Stimulated activated CD4-positive, alpha-beta T cell treated with anti-CD3 and anti-CD28 coated beads, Interleukin-1b, Interleukin-23, amount 100 ng/mL, for 1 hour (primary cell): Measurements from ENCODE around the gene LPP.

ENCODE experiments used
- DNase-seq, 2 donors: peaks; one replicate each; pipeline ENCODE4 v3.0.0-alpha.2; 2020; ENCODE audit warnings: low read depth in 2 of 2

Gene LPP

DNA sequence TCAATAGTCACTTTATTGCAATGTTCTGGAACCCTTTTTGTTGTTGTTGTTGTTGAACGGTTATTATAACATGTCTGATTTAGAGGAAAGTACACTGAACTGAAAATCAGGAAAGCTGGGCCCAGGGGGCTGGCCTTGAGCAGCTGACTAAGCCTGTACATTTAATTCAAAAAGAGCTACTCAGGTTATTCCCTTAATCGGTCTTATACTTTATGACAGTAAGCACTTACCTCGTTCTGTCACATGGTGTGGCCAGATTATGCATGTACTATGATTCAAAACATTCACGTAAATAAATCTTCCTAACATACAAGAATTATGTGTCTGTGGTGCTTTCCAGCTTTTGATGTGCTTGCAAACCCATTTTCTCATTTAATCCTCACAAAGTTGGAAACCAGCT, 635.3 kb downstream of the LPP start:
- no peak for DNase-seq

DNA sequence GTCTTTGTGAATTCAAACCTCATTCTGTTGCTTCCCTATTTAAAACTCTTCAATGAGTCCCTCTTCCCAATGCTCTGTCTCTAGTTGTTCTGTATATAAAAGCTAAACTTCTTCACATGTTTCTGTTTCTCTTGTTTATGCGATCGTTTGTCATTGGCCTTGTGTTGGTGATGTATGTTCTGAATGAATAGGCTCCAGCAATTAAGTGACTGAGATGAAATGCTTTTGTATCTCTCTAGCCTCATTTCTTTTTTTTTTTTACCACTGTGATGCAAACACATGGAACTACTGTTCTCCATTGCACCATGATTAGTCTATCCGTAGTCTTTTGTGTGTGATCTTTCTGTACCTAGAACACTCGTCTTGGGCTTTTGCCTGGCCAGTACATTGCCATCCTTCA, 637.4 kb downstream of the LPP start:
- DNase-seq = no peak

DNA sequence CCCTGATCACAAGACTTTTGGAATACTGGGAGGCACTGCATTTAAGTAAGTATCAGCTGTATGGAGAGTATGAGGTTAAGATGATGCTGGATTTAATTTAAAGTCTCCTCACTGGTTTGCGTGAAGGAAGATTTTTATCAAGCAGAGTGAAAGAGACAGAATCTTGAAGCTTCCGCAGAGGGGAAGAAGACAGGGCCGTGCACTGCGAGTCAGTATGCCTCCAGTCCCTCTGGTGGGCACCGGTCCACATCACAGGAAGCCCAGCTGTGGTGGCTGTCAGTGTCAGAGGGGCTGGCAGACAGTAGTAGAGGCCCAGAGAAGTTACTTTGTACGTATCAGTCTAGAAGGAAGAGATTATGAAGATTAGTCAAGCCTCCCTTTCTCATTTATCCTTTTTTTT, 638.8 kb downstream of the LPP start:
- no peak for DNase-seq

DNA sequence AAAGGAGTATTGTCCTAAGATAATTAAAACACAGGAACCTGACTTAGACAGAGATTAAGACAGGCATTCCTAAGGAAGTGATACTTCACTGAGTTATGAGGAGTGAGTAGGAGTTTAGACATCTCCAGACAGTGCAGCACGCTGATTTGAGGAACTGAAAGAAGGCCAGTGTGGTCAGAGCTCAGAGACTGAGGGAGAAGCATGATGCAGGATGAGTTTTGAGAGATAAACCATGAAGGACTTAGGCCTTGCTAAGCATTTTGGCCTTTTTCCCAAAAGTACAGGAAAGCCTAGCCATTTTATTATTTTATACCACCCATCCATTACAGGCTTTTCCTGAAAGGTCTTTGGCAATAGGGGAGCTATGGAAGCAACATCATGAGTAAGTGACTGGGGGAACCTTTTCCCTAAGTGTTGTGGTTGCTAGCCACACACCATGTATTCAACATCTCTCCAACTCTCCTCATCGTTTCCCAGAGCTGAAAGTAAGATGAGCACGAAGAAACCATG, 642.2 kb downstream of the LPP start:
- DNase-seq = no peak

DNA sequence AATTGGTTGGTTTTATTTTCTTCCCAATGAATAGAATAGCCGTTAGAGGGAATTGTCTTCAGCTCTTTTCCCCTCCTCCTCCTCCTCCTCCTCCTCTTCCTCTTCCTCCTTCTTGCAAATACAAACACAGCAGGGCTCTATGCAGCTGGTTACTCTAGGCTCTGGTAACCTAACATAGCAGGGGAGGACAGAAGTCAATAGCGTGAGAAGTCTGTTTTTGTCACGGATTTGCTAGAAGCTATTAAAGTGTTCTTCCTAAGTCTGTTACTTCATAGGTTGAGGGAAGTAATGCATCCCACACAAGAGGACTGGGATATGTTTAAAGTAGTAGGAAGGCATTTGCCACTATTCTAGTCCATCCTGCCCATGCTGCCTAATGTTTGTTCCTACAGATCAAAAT, 643.1 kb downstream of the LPP start:
- no peak for DNase-seq

DNA sequence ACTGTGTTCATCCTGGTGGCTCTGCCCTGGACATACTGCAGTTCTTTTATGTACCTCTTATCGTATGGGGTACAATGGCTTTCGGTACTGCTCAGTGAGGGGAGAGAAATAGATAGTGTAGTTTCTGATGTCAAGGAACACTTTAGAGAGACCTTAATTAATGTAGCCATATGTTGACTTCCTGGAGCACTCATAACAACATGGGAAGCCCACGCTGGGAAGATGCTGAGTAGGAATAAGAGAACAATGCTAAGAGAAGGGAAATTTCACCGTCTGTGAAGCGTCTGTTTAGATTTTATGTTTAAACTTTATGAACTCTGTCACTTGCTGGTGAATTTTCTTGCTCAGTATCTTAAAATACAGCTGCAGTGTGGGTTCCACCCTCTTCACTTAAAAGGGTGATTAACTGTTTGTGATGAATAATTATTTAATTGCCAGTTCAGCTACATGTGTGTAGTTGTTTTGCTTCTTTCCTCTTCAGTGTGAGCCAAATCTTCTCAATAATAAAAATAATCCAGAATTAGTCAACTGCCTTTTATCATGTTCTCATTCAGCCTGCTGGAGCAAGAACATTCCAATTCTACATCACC, 644.7 kb downstream of the LPP start:
- DNase-seq = no peak

DNA sequence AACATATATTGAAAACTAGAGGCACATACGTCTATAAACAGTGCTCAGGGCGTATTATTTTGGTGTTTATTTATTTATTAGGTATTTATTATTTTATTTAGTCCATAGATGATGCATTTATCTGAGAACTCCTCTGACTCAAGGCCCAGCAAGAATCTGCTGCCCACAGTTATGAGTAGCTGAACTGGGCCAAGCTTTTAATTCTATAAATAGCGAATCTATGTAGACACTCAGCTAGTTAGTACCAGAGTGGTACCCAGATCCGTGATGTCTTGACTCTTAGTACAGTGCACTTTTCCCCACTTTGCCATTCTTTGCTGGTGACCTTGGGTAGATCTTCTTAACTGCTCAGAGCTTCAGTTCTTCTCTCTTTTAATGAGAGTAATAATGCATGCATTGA, 647.4 kb downstream of the LPP start:
- DNase-seq = no peak

DNA sequence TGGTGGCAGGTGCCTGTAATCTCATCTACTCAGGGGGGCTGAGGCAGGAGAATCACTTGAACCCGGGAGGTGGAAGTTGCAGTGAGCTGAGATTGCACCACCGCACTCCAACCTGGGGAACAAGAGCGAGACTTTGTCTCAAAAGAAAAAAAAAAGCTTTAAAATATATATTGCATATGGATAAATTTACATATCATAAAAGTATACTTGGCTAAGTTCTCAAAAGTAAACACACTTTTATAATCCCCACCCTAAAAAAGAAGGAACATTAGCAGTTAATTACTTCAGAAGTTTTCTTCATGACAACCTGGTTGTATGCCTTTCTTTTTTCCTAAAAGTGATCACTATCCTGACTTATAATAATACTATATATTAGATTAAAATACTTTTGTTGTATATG, 648.7 kb downstream of the LPP start:
- no peak for DNase-seq

DNA sequence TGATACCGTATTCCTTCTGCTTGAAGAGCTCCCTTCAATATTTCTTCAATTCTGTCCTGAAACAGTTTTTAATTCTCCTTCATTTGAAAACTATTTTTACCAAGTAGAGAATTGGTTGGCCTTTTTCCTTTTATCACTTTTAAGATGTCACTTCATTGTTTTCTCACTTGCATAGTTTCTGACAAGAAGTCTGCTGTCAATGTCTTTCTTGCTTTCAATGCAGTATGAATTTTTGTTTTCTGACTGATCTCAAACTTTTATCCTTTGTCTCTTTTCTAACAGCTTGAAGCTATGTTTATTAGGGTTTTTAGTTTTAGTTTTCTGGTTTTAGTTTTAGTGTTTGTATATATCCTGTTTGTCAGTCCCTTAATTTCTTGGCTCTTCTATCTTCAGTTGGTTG, 653.0 kb downstream of the LPP start:
- no peak for DNase-seq

DNA sequence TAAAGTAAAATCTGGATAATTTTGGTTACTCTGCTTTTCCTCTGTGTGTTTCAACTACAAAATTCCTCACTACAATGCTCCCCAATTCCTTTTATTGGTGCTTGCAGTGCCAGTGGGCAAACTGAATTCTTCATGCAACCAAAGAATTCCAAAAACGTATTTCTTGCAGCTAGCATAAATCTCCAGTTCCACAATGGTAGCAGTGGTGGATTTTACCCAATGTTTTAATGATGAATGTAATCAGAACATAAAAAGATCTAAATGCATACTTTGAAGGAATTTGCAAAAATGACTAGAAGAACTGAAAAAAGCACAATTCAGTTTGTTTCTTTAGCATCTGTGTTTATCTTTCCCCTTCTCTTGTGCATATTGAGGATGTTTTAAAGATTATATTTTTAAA, 658.2 kb downstream of the LPP start:
- DNase-seq = no peak

DNA sequence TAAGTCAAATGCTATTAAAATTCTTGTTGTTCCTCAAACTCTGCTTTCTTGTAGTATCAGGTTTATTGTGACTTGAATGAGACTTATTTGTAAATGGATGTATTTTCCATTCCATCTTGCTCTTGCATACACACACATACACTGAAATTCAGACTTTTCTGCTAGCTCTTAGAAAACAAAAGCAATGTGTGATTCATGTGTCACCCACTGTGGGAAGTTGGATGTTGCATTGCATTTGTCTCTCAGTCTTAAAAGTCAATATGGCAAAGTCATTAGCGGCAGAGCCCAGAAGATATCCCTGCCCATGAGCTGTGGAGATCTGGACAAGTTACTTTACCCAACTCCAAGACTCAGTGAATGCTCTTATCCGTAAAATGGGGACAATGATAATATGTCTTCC, 660.6 kb downstream of the LPP start:
- no peak for DNase-seq

DNA sequence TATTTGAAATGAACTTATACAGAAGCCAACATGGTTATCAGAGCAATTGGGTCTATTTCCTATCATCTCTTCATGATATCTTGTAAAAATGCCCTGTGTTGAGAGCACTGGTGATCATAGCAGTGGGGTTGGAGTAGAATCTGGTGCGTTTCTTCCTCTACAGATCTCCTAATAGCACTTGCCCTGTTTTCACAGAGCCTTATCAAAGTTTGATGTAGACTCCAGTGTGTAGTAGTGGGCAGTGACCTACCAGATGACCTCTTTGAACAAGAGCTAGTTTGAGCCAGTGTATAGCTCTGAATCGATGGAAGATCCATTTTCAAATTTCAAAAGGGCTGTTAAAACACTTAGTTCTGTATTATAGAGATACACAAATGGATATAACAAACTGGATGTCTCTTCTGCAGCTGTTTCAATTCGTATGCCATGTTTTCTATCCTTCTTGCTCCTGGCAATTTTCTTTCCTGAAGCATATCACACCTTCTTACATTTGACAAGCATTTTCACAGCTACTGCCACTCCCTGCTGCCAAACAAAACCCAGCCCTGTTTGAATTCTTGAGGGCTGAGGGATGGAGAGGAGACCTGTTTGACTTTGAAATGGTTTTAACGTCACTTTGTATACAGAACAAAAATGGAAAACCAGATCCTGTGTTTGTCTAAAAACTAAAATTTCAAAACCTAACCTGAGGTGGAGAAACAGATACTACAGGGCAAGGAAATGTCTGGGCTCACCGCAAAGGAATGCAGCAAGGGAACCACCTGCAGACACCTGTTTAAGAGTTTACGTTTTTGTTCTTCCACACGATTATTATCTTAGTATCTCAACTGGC, 663.4 kb downstream of the LPP start:
- no peak for DNase-seq

DNA sequence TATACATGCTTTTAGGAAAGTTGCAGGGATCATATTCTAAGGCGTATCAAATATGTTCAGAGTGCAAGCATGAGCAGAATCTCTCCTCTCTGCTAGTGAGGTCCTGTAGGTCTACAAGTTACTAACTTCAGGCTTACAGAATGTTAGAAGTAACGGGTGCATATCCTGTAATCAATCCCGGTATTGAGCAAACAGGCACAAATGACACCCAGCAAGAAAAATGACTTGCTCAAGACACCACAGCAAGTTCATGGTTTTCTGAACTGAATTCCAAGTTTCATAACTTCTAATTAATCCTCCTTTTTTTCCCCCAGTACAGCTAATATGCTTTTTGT, 663.9 kb downstream of the LPP start:
- no peak for DNase-seq

DNA sequence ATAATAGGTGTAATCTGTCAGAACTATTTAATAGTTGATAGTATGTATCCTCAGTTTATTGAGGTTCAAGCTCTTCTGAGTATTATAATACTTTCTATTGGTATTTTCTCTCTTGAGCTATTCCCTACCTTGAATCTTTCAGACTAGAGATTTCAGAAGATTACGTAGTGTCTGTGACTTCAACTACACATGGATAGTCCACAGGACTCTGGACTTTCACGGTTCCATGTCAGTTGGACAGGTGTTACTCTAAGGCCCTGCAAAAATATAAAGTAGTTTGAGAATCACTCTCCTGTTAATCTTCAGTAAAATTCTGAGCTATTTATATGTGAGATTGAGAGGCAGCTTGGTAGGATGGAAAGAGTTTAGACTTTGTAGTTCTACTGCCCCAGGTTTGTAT, 664.3 kb downstream of the LPP start:
- DNase-seq = no peak

DNA sequence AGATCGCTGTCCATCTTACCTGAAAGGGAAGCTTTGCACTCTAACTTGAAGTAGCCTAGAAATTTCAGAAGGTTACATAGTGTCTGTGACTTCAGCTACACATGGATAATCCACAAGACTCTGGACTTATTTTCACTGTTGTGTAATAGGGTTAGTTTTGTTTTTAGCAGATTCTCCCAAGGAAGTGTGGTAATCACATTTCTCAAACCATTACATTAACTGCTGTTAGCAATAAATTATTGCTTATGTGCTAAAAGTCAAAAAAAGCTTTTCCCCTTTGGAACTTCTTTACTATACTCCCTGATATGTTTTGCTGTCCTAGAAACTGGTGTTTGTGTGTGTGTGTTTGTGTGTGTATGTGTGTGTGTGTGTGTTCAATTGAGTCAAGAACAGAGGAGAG, 666.0 kb downstream of the LPP start:
- no peak for DNase-seq

DNA sequence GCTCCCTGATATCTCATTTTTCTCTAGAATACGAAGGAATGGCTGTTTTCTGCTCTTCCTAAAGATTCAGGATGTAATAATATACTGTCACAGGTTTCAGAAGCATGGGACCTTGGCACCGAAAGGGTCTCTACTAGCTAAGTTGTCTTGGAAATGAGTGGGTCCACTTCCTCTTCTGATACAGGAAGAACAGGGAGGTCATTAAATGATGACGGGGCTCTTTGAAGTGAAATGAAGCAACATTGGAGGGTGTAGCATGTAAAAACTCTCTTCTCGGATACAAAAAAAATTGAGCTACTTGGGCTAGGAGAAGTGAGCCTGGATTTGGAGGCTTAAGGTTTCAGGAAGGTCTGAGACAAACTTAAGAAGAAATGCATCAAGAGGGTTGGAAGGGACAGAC, 668.0 kb downstream of the LPP start:
- DNase-seq = no peak

DNA sequence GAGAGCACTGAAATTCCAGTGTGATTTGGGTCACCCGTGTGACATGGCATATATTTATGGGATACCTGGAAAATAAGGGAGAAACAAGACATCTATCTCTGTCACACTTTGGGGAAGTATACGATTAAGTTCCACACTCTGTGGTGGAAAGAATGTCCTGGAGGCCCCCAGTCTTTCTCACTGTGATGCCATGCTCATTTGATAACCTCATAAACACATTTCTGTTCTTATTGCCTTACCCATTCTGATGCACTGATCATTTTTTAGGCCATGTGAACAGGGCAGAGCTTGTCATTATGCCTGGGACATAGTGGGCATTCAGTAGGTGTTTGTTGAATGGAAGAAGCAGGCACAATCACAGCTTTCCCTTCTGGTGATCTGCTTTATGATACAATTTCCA, 668.5 kb downstream of the LPP start:
- no peak for DNase-seq

DNA sequence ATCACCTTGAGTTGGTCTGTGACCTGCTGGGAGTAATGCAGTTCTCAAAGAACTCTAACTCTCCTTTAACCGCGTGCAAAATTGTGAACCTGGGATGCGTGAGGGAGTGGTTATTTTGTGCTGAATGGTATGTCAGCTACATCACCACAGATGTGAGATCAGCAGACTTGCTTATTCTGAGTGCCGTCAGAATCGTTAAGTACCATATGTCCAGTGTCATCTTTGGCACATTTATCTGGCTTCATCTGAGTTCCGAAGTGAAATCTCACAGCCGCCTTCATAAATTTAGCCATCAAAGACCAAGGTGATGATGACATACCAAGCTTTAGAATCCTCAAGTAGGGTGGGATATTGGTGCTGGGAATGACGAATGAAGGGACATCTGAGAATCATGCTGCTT, 670.6 kb downstream of the LPP start:
- no peak for DNase-seq

DNA sequence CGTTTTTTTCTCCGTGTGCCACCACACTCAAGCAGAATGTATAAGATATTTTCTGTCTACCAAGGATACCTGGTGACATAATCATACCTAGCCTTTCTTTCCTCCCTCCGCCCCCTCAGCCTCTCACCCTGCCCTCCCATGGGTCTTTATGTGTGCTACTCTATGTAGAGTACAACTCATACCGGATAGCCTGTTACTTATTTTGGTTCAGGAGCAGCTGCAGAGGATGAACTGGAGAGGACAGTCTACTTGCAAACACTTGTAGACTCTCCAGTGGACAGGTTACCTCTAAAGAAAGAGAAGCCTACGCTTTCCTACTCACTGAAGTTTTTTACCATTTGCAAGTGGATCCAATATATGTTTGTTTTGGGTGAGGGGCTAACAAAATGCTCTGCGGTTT, 671.9 kb downstream of the LPP start:
- DNase-seq = no peak

DNA sequence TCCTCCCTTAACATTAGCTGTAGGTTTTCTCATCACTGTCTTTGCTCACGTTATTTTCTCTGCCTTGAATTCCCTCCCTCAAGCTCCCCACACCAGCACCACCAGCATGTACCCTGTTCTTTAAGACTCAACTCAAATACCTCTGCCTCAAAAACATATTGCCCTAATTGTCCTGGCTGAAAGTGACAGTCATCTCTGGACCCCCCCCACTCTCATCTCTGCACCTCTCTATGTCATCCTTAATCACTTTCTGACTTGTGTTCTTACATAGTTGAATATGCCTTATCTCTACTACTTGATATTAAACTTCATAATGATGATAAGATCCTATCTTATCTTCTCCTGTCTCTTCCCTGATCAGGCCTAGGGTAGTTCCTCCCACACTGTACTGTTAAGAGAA, 672.6 kb downstream of the LPP start:
- DNase-seq = no peak

DNA sequence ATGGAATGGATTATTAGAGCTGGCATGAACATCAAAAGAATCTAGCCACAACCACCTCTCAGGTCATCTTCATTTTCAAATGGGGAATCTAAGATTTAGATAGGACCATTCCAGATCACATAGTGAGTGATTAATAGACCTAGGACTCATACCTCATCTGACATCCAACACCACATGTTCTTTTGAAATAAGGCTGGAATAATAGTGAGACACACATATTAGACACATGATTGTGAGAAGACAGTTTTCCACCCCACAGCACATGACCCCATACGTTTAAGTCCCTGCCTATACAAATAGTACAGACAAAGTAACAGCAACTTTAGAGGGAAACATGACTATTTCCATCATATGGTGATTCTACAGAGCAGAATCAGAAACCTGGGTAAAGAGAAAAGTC, 673.1 kb downstream of the LPP start:
- no peak for DNase-seq

DNA sequence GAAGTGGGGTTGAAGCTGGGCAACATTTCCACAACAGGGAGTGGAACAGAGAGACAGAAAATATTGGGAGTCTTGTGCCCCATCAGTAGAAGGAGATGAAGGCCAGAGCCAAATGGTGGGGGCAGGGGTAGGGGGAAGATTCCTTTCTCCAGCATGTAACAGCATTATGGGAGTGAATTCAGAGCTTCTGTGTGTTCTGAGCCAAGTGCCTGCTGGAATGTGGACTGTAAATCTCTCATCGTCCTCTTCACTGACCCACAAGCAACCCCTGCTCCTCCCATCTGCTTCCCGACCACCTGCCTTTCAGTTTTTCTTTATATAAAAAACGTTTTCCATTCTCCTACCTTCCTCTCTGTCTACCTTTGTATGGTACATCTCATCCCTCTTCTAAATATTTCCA, 673.6 kb downstream of the LPP start:
- DNase-seq = no peak

DNA sequence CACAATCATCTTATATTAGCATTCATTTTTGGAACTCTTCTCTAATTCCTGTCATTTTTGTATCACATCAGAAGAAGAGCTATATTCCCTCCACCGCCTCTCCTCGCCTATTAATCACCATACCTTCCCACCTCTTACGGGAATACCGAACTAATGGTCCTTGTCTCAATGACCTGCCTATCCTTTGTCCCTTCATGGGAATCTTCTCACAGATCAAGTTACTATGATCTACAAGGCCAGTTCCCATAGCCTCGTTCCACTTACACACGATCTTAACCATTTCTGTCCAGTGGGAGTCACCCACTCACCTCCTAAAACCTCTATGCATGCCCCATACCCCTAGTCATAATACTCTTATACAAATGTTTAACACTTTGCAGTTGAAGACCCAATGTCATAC, 675.2 kb downstream of the LPP start:
- no peak for DNase-seq

DNA sequence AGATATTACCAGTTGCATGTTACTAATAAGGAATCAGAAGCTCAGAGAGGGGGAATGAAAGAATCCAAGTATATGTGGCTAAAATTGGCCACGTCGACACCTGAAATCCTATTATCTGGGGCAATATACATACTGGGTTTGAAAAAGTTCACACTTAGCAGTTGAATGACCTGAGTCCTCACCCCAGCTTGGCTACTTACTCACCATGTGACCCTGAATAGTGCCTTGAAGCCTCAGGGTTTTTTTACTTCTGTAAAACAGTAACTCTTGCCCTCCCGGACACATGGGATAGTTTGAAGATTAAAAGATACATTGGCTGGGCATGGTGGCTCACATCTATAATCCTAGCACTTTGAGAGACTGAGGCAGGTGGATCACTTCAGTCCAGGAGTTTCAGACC, 675.6 kb downstream of the LPP start:
- no peak for DNase-seq
